Activated naive CD4-positive, alpha-beta T cell (primary cell): ENCODE data around the gene DYNC1I1.
A peak's percentile ranks its signal among the peaks of the same experiment; 100 is the strongest.
"Not testable (repeated sequence)": the region's sequence is repeated elsewhere in the genome, so short reads cannot be mapped to it uniquely, and the experiment has no call there.

Source experiments
- DNase-seq, 4 experiments: peaks; one replicate each; lab custom pipeline; 2025; lab: John Stamatoyannopoulos, UW

The DYNC1I1 gene

DNA sequence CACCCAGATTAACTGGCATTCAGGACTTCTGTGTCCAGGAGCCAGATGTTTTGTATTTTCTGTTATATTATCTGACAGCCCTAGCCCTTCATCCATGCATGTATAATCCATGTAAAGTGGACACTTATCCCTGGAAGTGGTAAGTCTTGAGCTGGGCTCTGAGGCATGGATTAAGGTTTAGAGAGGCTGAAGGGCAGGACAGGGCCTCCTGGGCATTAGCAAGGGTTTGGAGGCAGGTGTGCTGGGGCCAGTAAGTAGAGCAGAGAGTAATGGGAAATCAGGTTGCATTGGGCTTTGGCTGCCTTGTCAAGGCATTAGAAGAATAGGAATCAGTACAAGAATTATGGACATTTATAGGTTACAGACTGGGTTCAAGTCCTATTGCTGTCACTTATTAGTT lies 138.0 kb downstream of the DYNC1I1 start:
- no peak for DNase-seq

DNA sequence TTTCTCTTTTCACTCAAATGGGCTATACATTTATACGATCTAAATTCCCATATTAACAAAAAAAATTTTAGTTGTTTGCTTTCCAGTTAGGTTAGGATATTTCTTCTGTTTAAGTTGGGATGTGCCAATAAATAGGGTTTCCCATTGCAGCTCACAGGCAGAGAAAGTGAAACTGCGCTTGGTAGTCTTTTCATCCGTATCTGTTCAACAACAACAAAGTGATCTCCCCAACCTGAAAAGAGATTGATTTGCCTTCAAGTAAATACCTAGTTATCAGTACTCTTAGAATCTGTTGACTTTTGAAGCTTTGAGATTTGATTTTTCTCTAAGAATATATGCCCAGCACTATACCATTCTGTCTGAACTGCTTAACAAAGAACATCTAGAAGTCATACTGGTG lies 143.4 kb downstream of the DYNC1I1 start:
- no peak for DNase-seq

DNA sequence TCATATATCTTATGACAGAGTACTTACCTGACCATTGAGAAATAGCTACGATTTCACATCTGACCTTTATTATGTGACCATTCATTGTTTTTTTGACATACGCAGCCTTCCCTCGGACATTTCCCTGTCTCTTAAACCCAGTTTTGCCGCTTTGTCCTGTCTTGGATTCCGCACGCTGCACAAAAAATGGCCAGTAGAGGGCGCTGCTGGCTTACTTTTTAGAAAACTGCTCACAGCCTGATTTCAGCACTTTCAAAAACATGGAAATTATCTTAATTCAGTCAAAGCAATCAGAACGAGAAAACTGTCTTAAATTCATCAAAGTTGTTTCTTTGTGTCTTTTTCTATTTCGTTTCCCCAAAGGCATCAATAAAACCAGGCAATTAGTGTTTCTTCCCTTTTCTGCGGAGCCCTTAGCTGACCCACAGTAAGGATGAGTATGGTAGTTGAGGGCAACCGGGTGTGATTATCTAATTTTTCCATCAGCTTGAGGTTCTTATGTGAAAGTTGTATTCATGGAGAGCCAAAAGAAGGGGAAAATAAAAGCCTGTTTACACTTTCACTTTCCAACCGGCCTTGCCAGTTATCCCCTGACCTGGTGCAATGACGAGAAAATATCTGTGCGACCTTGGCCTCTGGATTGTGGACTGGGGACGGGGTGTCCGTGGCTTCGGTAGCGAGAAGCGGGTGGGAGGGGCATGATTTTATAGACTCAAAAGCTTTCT lies 144.4 kb downstream of the DYNC1I1 start:
- DNase-seq = peak; percentile 44 to 71 (median 66)

DNA sequence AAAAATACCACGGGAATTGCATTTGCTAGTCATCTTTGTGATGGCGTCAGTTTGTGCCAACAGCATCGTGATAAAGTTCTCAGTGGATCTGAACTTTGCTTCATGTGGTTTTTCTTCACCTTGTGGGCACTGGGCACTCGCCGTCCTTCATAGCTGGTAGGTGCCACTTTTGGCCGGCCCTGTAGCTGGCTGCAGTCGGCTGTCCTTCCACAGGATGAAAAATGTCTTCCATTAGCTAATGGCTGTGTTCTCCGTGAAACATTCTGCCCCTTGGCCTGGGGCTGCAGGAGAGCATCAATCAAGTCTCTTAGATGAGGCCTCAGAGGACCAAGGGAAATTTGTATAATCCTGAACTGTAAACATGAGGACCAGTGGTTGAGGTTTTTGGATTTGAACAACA lies 145.3 kb downstream of the DYNC1I1 start:
- DNase-seq = no peak

DNA sequence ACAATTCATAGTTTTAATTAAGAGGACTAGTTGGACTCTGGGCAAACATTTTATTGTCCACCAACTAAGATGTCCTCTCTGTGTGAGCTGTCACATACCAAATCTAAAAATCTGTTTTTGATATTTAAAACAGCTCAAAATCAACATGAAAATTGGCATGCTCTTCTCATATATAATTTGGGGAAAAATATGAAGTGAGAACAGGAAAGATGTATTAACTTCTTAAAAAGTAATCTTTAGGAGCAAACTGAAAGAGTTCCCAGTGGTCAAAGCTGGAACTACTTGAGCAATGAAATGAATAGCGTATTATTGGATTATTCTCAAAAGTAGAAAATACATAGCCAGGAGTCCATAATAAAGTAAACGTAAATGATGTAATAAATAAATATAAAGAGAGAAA lies 147.2 kb downstream of the DYNC1I1 start:
- DNase-seq = no peak

DNA sequence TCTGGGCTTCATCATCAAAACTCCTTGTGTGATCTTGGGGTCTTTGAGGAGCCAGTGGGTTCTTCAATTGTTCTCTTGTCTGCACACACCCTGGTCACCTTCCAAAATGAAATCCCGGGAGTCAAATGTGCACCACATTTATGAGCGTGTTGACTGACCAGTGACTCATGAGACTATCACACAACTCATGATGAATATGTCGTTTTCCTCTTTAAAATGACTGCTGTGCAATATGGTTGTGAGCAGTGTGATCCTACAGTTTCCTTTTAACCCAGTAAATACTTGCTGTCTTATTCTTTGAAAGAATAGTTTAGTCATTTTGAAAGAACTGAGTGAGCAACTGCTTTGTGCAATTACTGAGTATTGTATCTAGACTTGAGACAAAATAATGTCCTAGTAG lies 149.2 kb downstream of the DYNC1I1 start:
- no peak for DNase-seq

DNA sequence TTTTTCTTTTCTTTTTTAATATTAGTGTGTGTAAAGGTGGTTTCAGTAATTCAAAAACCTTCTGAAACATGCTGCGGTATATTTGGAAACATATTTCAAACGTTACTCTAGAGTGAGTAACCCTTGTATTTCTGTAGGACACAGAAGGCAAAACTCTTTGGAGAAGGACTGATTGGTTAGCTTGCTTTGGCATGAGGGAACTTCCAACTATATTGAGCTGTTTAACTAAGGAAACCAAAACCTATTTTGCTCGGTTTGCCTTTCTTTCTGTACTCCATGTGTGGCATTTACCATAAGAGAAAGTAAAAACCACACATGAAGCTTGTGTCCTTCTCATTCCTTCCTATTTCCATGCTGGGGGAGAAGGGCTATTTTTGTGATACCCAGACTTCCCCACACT lies 149.8 kb downstream of the DYNC1I1 start:
- no peak for DNase-seq

DNA sequence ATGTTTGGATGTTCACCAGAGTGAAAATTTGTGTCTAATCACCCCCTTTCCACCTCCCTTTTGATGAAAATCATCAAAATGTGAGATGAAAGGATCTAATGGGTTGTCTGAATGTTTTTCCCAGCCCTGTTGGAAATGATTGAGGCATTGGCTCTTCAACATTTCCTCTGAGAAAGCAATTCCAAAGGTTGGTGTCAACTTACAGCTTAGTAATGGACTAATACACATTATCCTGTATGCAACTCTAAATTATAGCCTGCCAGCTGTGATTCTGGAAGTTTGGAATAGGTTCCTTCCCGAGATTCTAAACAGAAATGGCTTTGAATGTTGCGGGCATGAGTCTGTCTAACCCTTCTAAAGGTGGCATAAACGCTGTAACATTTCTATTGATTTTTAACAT lies 152.9 kb downstream of the DYNC1I1 start:
- no peak for DNase-seq

DNA sequence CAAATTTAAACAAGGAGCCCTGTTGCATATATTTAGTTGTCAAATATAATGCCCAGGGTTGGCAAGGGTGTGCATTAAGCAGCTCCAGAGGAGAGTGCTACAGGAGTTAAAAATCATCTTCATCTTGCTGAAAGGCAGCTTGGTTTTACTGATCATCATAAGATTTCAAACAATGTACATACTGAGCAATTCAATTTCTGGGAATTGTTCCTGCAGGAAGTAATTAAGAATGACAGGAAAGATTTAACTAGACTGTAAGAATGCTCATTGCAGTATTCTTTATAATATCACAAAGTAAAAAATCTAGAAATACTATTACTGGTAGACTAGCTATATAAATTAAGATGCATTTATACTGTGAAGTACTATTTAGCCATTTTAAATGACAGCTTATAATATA lies 153.6 kb downstream of the DYNC1I1 start:
- no peak for DNase-seq

DNA sequence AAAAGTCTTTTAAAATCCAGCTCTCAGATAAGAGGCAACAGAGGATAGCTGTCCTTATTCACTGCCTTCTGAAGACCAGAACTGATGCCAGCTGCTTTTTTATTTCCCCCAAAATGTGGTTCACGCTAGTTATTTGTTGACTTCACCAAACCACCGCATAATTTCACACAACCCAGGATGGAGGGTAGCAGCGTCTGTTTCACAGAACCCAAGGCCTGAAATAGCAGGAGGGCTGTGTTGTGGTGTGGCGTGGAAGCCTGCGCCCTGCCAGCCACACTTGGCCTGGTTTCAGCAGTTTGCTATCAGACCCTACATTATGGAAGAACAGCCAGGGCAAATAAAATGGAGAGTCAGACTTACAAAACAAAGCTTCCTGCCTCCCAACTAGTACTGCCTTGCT lies 155.4 kb downstream of the DYNC1I1 start:
- DNase-seq = no peak

DNA sequence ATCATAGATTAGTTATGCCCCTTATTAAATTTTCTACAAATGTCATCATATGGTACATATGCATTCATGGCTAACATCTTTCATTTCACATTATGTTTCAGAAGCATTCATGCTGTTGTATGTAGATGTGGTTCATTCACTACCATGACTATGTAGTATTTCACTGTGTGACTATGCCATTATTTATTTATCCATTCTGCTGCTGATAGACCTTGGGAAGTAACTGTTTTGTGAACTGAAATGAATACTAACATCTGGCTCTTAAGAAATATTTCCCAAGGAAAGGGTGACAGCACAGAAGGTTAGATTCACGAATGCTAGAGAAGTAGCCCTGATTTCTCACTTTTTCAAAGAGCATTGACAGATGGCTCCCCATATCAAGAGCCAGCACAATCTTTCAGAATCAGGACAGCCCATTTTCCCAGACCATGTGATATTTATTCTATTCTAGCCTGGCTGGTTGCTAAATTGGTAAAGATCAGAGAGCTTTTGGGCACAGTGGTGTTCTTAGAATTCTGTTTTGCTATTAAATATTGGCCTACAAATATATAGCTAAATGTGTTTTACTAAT lies 157.4 kb downstream of the DYNC1I1 start:
- DNase-seq = no peak

DNA sequence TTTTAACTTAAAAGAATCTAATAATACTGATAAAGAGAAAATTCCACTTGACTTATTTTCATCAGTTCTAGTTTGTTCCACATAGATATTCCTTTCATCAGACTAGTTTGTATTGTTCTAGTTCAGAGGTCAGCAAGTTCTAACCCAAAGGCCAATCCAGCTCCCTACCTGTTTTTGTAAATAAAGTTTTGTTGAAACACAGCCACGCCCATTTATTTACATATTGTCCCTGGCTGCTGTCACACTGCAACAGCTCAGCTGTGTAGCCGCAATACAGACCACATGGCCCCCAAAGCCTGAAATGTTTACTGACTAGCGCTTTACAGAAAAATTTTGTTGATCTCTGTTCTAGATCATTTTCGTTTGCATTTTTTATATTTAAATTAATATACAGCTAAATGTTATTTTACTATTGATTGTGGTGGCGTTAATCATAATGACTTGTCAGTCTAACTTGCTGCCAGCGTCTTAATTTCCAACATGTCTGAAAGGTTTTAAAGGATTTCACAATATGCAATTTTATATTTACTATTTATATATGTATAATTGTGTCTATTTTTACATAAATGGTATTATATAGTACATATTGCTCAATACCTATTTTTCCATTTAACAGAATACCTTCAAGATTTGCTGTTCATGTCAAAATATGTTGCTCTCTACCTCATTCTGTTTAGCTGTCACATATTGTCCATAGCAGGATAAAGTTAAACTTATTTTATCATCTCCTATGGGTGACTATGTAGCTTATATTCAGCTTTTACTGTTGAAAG lies 159.3 kb downstream of the DYNC1I1 start:
- no peak for DNase-seq

DNA sequence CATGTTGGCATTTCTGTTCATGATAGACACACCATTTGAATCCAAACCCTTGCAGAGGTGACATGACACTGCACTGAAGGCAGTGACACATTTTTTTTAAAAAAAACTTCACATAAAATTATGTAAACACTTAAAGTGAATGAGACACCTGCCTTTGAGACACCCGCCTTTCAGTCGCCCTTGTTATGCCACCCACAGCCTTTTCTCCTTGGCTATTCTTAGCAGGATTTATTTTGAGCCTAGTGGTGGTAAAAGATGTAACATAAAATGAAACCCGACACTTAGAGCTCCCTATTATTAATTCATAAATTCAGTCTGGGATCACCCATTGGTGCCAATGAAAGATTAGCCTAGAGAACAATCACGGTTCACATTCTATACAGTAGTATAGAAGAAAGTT lies 161.3 kb downstream of the DYNC1I1 start:
- no peak for DNase-seq

DNA sequence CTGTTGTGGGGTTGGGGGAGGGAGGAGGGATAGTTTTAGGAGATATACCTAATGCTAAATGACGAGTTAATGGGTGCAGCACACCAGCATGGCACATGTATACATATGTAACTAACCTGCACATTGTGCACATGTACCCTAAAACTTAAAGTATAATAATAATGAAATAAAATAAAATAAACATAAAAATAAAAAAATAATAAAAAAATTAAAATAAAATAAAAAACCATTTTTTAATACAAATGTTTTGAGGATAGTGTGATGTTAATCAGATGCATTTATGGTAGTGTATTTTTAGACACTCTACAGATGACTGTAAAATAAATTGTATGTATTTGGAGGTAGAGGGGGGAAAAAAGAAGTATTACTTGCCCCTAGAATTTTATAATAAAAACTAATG lies 172.5 kb downstream of the DYNC1I1 start:
- not testable (repeated sequence) for DNase-seq

DNA sequence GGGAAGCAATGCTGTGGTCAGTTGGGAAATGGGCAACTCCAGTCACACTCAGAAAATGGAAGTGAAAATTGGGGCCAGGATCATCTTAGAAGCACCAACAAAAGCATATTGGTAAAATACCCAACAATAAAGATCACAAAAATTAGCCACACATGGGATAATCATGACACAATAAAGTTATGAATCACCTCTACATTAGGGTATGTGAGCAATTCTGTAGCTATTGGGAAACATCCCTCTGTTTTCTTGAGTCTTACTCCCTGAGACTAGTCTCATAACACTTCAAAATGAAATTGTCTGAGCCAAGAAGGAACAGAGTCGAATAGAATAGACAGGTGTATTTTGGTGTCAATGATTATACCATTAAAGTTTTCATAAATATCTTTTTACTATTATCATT lies 178.3 kb downstream of the DYNC1I1 start:
- no peak for DNase-seq

DNA sequence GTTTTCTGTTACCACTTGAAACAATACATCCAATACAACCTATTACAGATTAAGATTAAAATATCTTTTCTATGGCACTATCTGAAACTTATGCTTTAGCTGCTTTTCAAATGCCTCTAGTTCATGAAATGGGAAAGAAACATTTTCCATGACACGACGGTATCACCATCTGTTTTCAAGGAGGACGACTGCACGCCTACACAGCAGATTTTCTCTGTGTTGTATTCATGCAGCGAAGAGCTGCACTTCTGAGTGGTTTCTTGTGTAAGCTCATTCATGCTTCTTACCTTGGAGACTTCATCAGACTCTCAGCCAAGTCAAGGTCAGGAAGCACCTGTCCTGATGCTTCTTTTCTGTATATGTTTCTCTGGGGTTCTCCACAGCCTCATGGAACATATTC lies 179.2 kb downstream of the DYNC1I1 start:
- no peak for DNase-seq

DNA sequence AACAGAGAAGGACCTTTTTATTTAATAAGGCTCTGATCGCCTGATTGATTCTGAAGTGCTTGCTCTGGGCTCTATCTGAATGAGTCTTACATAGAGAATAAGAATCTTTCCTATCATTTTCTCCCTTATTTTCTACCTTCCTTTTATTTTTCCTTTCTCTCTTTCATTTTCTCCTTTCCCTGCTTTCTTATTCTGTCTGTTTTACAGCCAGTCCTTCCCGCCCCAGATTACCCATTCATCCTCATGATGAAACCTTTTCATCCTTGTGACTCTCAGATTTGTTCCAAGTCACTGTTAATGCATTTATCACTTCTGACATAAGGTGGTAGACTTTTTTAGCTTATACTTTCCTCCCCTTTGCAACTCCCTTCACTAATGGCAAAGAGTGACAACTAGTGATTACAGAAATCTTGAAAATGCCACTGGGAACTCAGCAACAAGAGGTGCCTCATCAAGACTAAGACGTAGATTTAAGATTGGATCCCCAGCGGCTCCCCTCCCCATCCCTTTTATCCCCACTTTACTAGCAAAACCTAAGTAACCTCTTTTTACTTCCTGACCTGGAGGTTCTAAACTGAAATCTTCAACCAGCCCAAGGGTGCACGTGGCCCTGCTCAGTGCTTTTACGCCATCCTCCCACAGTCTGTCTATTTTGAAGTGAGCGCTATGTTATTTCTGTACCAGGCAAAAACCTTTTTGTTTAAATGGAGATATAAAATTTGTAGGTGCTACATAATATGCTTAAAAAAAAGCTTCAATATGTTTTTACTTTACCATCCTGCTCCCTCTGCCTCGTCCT lies 179.8 kb downstream of the DYNC1I1 start:
- DNase-seq = no peak

DNA sequence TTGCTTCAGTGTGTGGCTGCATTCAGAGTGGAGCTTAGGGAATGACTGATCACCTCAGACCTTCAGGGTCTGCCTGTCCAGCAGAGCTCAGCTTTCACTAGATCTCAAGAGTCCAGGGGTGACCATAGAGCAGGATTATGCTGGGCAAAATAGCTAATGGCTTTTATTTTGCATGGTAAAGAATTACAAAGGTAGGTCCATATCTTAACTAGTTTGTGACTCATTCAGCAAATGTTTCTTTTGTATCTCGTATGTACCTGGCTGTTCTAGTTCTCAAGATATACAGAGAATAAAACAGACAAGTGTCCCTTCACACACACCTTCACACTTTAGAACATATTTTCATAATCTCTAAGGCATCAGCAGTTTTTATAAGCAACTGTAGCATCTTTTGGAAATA lies 180.5 kb downstream of the DYNC1I1 start:
- DNase-seq = no peak

DNA sequence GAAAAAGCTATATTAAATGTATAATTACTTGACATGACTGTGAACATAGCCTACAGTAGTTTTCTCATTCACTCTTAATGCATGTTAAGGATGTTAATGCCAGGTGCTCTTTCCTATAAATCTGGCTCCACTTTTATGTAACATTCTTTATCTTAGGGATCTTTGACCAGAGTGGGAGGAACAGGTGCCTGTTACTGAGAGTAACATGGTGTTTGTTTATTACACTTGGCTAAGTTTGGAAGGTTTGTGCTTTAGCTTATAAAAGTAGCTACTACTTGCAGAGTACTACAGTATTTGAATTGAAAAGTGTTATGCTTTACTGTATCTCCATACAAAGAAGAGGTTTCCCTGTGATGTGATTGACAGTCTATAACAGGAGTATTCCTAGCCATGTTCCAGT lies 183.4 kb downstream of the DYNC1I1 start:
- no peak for DNase-seq

DNA sequence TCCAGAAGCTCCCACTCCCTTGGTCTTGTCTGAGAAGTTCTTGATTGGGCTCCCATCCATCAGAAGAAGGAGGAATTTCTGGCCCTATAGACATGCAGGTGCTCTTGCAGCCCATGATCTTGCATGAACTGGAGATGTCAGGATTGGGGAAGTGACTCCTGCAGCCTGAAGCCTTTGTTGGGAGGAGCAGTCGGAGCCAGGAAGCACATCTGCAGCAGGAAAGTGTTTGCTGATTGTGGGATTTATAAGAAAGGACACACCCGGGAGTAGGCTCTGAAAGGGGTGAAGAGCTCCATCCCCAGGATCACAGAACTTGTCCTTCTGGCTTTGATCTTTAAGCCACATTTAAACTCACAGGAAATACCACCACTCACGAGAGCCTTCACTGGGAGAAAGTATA lies 185.2 kb downstream of the DYNC1I1 start:
- no peak for DNase-seq

DNA sequence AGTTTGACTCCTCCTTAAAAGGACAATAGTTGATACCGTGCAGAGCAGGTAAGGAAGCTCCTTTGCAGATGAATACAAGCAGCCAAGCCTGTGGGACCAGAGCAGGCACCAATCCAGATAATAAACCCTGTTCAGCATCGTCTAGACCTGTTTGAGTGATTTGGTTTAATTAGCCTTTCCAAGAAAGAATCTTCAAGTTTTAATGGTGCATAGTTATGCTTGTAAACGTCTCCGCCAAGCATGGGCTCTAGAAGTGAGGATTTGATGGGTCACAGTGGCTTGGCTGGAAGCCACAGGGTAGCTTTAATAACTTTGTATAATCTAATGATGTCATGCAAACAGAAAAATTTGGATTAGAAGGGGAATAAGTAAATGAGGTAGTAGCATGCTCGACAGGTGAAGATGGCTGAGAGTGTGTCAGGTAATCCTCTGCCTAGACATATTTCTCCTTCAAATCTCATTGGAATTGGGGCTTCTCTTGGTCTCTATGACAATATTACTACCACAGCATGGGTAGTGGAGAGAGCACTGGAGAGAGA lies 188.4 kb downstream of the DYNC1I1 start:
- no peak for DNase-seq

DNA sequence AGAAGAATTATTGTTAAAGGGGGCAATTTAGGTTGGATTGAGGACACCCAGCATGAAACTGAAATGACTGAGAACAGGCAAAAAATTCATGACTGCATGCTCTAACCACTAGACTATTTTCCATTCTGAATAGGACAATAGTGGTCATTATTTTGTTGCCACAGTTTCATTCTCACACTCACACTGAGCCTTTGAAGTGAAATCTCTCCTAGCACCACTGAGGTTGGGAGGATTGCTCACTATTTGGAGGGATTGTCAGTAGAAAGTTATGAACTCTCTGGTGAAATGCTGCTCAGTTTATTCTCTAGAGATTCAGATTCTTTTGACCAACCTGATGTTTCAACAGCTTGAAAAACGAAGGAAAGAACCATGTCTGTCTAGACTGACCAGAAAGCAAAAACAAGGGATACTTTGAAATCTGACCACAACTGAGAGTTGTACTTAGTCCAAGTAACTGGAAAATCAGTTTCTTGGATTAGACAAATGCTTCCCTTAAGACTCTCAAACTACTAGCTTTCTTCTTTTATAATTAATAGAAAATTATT lies 191.2 kb downstream of the DYNC1I1 start:
- no peak for DNase-seq
